ENCODE data around the gene DDX39B. TPM values are rescaled to one million over a fixed set of nuclear protein-coding genes. Genes with fewer than 3 reads are reported as not detected.

The DDX39B gene
- total RNA-seq, 2 donors from 2014 or later, result 558 to 568 TPM

- H3K36me3 Mint-ChIP-seq (ENCODE audit: low read depth), result peaks cover 50% of the 10 kb centered on the region
- no peaks in the 10 kb centered on the region for H3K9me3 Mint-ChIP-seq
- peak; percentile 90 for ATAC-seq (replicated peaks)
Observed at GRCh38 chr6:31546958-31547726, 5.3 kb upstream of the DDX39B start, which contains the start of gene NFKBIL1. Gene NFKBIL1 (plus strand): TSS chr6:31547608. CDS start chr6:31547695, 87 bp downstream.

GRCh38 chr6:31546339-31546957 lies 4.6 kb upstream of the DDX39B start, which contains the start of gene ATP6V1G2:
Gene ATP6V1G2 (minus strand): TSS chr6:31546608. CDS start chr6:31546559, 49 bp downstream.
- H3K36me3 Mint-ChIP-seq (ENCODE audit: low read depth), result peaks cover 52% of the 10 kb centered on the region
- peak; percentile 69 for ATAC-seq (replicated peaks)
- H3K27me3 Mint-ChIP-seq, result no peaks in the 10 kb centered on the region
- peak within 1 kb of the TSS; percentile 88 for H3K4me3 Mint-ChIP-seq
- H3K27ac Mint-ChIP-seq, result peak within 1 kb of the TSS; percentile 87
- H3K9me3 Mint-ChIP-seq, result no peaks in the 10 kb centered on the region
- peaks cover 13% of the 10 kb centered on the region for H3K4me1 Mint-ChIP-seq

More at GRCh38 chr6:31546958-31547726, 5.3 kb upstream of the DDX39B start, which contains the start of gene NFKBIL1:
- H3K4me1 Mint-ChIP-seq, result peaks cover 13% of the 10 kb centered on the region
- peak within 1 kb of the TSS; percentile 88 for H3K4me3 Mint-ChIP-seq
- peak within 1 kb of the TSS; percentile 87 for H3K27ac Mint-ChIP-seq
- no peaks in the 10 kb centered on the region for H3K27me3 Mint-ChIP-seq

GRCh38 chr6:31545291-31545690 lies 3.5 kb upstream of the DDX39B start:
- H3K36me3 Mint-ChIP-seq (ENCODE audit: low read depth), result peaks cover 52% of the 10 kb centered on the region
- ATAC-seq (replicated peaks), result no peak
- H3K27me3 Mint-ChIP-seq, result no peaks in the 10 kb centered on the region
- H3K4me1 Mint-ChIP-seq, result peaks cover 15% of the 10 kb centered on the region
- H3K27ac Mint-ChIP-seq, result peak overlapping the region; percentile 7
- H3K9me3 Mint-ChIP-seq, result no peaks in the 10 kb centered on the region
- peak overlapping the region; percentile 88 for H3K4me3 Mint-ChIP-seq

GRCh38 chr6:31544676-31545075 lies 2.9 kb upstream of the DDX39B start:
- no peak overlapping the region for H3K4me3 Mint-ChIP-seq
- H3K4me1 Mint-ChIP-seq, result peaks cover 21% of the 10 kb centered on the region
- peaks cover 52% of the 10 kb centered on the region for H3K36me3 Mint-ChIP-seq (ENCODE audit: low read depth)
- H3K27me3 Mint-ChIP-seq, result no peaks in the 10 kb centered on the region
- H3K27ac Mint-ChIP-seq, result no peak overlapping the region
- H3K9me3 Mint-ChIP-seq, result no peaks in the 10 kb centered on the region
- ATAC-seq (replicated peaks), result no peak

GRCh38 chr6:31543639-31544038 lies 1.8 kb upstream of the DDX39B start:
- H3K27me3 Mint-ChIP-seq, result no peaks in the 10 kb centered on the region
- peaks cover 31% of the 10 kb centered on the region for H3K4me1 Mint-ChIP-seq
- no peak overlapping the region for H3K27ac Mint-ChIP-seq
- peaks cover 52% of the 10 kb centered on the region for H3K36me3 Mint-ChIP-seq (ENCODE audit: low read depth)
- H3K9me3 Mint-ChIP-seq, result no peaks in the 10 kb centered on the region
- ATAC-seq (replicated peaks), result no peak
- H3K4me3 Mint-ChIP-seq, result peak overlapping the region; percentile 99

GRCh38 chr6:31541059-31541657 lies 645 bp downstream of the DDX39B start:
- H3K9me3 Mint-ChIP-seq, result no peaks in the 10 kb centered on the region
- peak; percentile 31 for ATAC-seq (replicated peaks)
- peaks cover 33% of the 10 kb centered on the region for H3K4me1 Mint-ChIP-seq
- peaks cover 63% of the 10 kb centered on the region for H3K36me3 Mint-ChIP-seq (ENCODE audit: low read depth)
- peak overlapping the region; percentile 98 for H3K27ac Mint-ChIP-seq
- peak overlapping the region; percentile 99 for H3K4me3 Mint-ChIP-seq
- no peaks in the 10 kb centered on the region for H3K27me3 Mint-ChIP-seq

GRCh38 chr6:31540640-31541039 lies 1.2 kb downstream of the DDX39B start:
- no peaks in the 10 kb centered on the region for H3K27me3 Mint-ChIP-seq
- H3K4me3 Mint-ChIP-seq, result peak overlapping the region; percentile 99
- ATAC-seq (replicated peaks), result no peak
- H3K36me3 Mint-ChIP-seq (ENCODE audit: low read depth), result peaks cover 68% of the 10 kb centered on the region
- H3K4me1 Mint-ChIP-seq, result peaks cover 34% of the 10 kb centered on the region
- peak overlapping the region; percentile 98 for H3K27ac Mint-ChIP-seq
- no peaks in the 10 kb centered on the region for H3K9me3 Mint-ChIP-seq

GRCh38 chr6:31538805-31539400 lies 2.9 kb downstream of the DDX39B start:
- Mint-ChIP-seq H3K9me3 (no peaks in the 10 kb centered on the region), H3K27ac (peak overlapping the region; percentile 98), H3K4me3 (peak overlapping the region; percentile 99), H3K4me1 (peaks cover 33% of the 10 kb centered on the region), H3K36me3 (ENCODE audit: low read depth) (peaks cover 85% of the 10 kb centered on the region), H3K27me3 (no peaks in the 10 kb centered on the region)
- ATAC-seq (replicated peaks), result no peak

GRCh38 chr6:31535538-31536324 lies 6.1 kb downstream of the DDX39B start:
- Mint-ChIP-seq H3K27ac (no peak overlapping the region), H3K27me3 (no peaks in the 10 kb centered on the region), H3K4me1 (peaks cover 46% of the 10 kb centered on the region), H3K4me3 (peak overlapping the region; percentile 33), H3K36me3 (ENCODE audit: low read depth) (peaks cover 100% of the 10 kb centered on the region), H3K9me3 (no peaks in the 10 kb centered on the region)
- no peak for ATAC-seq (replicated peaks)

GRCh38 chr6:31534521-31535040 lies 7.2 kb downstream of the DDX39B start:
- ATAC-seq (replicated peaks), result no peak
- no peaks in the 10 kb centered on the region for H3K9me3 Mint-ChIP-seq
- H3K4me1 Mint-ChIP-seq, result peaks cover 46% of the 10 kb centered on the region
- peaks cover 100% of the 10 kb centered on the region for H3K36me3 Mint-ChIP-seq (ENCODE audit: low read depth)
- no peak overlapping the region for H3K27ac Mint-ChIP-seq
- H3K4me3 Mint-ChIP-seq, result no peak overlapping the region
- H3K27me3 Mint-ChIP-seq, result no peaks in the 10 kb centered on the region

GRCh38 chr6:31534011-31534410 lies 7.8 kb downstream of the DDX39B start:
- H3K4me3 Mint-ChIP-seq, result no peak overlapping the region
- H3K27ac Mint-ChIP-seq, result no peak overlapping the region
- H3K9me3 Mint-ChIP-seq, result no peaks in the 10 kb centered on the region
- peaks cover 100% of the 10 kb centered on the region for H3K36me3 Mint-ChIP-seq (ENCODE audit: low read depth)
- no peaks in the 10 kb centered on the region for H3K27me3 Mint-ChIP-seq
- no peak for ATAC-seq (replicated peaks)
- peaks cover 40% of the 10 kb centered on the region for H3K4me1 Mint-ChIP-seq

- Mint-ChIP-seq H3K27ac (peak overlapping the region; percentile 33), H3K9me3 (no peaks in the 10 kb centered on the region), H3K4me3 (no peak overlapping the region)
Observed at GRCh38 chr6:31533455-31533841, 8.4 kb downstream of the DDX39B start.

GRCh38 chr6:31532644-31533454 lies 9.0 kb downstream of the DDX39B start:
- no peaks in the 10 kb centered on the region for H3K27me3 Mint-ChIP-seq
- H3K27ac Mint-ChIP-seq, result peak overlapping the region; percentile 33
- H3K9me3 Mint-ChIP-seq, result no peaks in the 10 kb centered on the region
- peaks cover 32% of the 10 kb centered on the region for H3K4me1 Mint-ChIP-seq
- no peak overlapping the region for H3K4me3 Mint-ChIP-seq
- ATAC-seq (replicated peaks), result peak; percentile 7
- H3K36me3 Mint-ChIP-seq (ENCODE audit: low read depth), result peaks cover 89% of the 10 kb centered on the region

More at GRCh38 chr6:31533455-31533841, 8.4 kb downstream of the DDX39B start:
- ATAC-seq (replicated peaks), result peak; percentile 13
- no peaks in the 10 kb centered on the region for H3K27me3 Mint-ChIP-seq
- peaks cover 95% of the 10 kb centered on the region for H3K36me3 Mint-ChIP-seq (ENCODE audit: low read depth)
- peaks cover 35% of the 10 kb centered on the region for H3K4me1 Mint-ChIP-seq
